Activated B cell treated with CpG ODN at 0.5 μM for 24 hours (primary cell): Measurements from ENCODE around the gene PROK2. TPM values are rescaled to one million over a fixed set of nuclear protein-coding genes. Genes with fewer than 3 reads are reported as not detected.

Source experiments
- ATAC-seq: fragments of 200-7000 bp; cut with Tn5 transposase; one replicate; pipeline ENCODE4 v1.10.0; 2021; ENCODE audit warnings: low read depth, mild to moderate bottlenecking, moderate library complexity
- CTCF ChIA-PET: fragments of 350-600 bp; sonication (Branson Sonifier 250); formaldehyde crosslinking; loops from one replicate; lab custom pipeline; 2021; ENCODE audit warnings: antibody characterized with exemption; lab: Charles Lee
- POLR2A ChIA-PET: fragments of 350-600 bp; sonication (Branson Sonifier 250); formaldehyde crosslinking; loops from one replicate; lab custom pipeline; 2021; ENCODE audit warnings: antibody characterized with exemption; lab: Charles Lee
- DNase-seq: peaks from one replicate; pipeline ENCODE4 v3.0.0; 2022
- H3K27ac Mint-ChIP-seq: one replicate; pipeline ENCODE4 v1.8.0; 2020; ENCODE audit warnings: mixed read lengths
- H3K27me3 Mint-ChIP-seq: one replicate; pipeline ENCODE4 v1.8.0; 2021; ENCODE audit warnings: mixed read lengths
- H3K36me3 Mint-ChIP-seq: one replicate; pipeline ENCODE4 v1.8.0; 2021; ENCODE audit warnings: low read depth, mixed read lengths
- H3K4me1 Mint-ChIP-seq: one replicate; pipeline ENCODE4 v1.8.0; 2021; ENCODE audit warnings: mixed read lengths
- H3K4me3 Mint-ChIP-seq: one replicate; pipeline ENCODE4 v1.8.0; 2020; ENCODE audit warnings: mild to moderate bottlenecking, mixed read lengths
- H3K9me3 Mint-ChIP-seq: one replicate; pipeline ENCODE4 v1.8.0; 2020; ENCODE audit warnings: mixed read lengths
- CTCF ChIP-seq: fragments of 200-600 bp; IDR thresholded peaks from one replicate; pipeline ENCODE4 v1.8.0; 2022; ENCODE audit warnings: antibody characterized with exemption, mild to moderate bottlenecking
- intact Hi-C: fragments of 100-400 bp; cut with micrococcal nuclease; formaldehyde crosslinking; loops from one replicate; pipeline ENCODE4 v1.15.1; 2024
- total RNA-seq: library from RNA; stranded (reverse); gene quantifications from 2 replicates; pipeline ENCODE4 v1.2.3, GENCODE V29; 2022

Gene PROK2
- total RNA-seq, 1 donor from 2014 or later = not detected

DNA sequence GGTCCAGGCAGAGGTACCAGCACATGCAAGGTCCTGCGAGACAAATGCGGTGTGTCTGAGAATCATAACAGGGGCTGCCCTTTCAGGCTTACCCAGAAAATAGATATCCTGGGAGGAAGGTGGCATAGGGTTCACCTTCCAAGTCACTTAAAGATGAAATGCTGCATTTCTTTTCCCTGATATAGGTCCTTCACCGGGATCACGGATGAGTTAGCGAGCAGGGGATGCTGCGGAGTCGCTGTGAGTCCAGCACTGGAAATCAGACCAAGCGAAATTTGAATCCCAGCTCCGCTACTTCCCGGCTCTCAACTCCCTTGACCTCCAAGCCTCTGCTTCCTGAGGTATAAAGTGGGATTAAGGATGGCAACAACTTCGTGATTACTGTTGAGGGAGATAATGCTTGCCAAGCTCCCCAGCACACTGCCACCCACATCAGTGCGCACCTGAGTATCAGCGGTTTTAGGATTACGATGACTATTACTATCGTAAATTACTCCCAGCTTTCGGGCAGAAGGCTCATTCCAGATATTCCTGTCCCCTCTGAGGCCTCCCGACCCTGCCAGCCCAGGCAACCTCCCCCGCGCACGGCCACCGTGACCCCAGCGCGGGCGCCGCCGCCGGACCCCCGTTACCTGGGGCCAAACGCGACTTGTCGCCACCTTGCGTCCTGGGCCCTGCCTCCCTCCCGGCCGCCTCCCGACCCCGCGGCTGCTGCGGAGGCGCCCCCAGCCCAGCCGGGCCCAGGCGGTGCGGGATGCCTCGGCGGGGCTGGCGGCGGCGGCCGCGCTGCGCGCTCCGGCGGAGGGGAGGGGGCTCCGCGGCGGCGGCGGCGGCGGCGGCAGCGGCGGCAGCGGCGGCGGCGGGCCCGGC is 31.9 kb downstream of the PROK2 start:
- DNase-seq (no peak), ATAC-seq (no peak)
- Mint-ChIP-seq H3K36me3 (no peaks in the 10 kb centered on the region), H3K27me3 (peaks cover 56% of the 10 kb centered on the region), H3K4me1 (peaks cover 8% of the 10 kb centered on the region), H3K27ac (no peak overlapping the region), H3K9me3 (no peaks in the 10 kb centered on the region), H3K4me3 (peak overlapping the region; percentile 15)
- POLR2A ChIA-PET = no interaction called here
- CTCF ChIA-PET = no interaction called here
- intact Hi-C loops = no loop called here
- no peak for TF ChIP-seq CTCF

- Mint-ChIP-seq H3K4me3 (no peak overlapping the region), H3K9me3 (no peaks in the 10 kb centered on the region), H3K36me3 (no peaks in the 10 kb centered on the region), H3K4me1 (peaks cover 8% of the 10 kb centered on the region), H3K27ac (no peak overlapping the region), H3K27me3 (peaks cover 45% of the 10 kb centered on the region)
- POLR2A ChIA-PET = no interaction called here
- no peak for TF ChIP-seq CTCF
- DNase-seq (no peak), ATAC-seq (no peak)
- intact Hi-C loops = no loop called here
- CTCF ChIA-PET = no interaction called here
Measured at GRCh38 chr3:71751602-71752001, 33.3 kb downstream of the PROK2 start.

GRCh38 chr3:71744738-71745137 is 40.2 kb downstream of the PROK2 start:
- no peaks in the 10 kb centered on the region for H3K4me1 Mint-ChIP-seq
- DNase-seq = no peak
- no peak overlapping the region for H3K27ac Mint-ChIP-seq
- intact Hi-C loops = no loop called here
- peaks cover 4% of the 10 kb centered on the region for H3K27me3 Mint-ChIP-seq
- H3K4me3 Mint-ChIP-seq = no peak overlapping the region
- peaks cover 2% of the 10 kb centered on the region for H3K36me3 Mint-ChIP-seq
- ATAC-seq = no peak
- CTCF ChIA-PET = no interaction called here
- POLR2A ChIA-PET = no interaction called here
- no peak for TF ChIP-seq CTCF
- peaks cover 36% of the 10 kb centered on the region for H3K9me3 Mint-ChIP-seq

DNA sequence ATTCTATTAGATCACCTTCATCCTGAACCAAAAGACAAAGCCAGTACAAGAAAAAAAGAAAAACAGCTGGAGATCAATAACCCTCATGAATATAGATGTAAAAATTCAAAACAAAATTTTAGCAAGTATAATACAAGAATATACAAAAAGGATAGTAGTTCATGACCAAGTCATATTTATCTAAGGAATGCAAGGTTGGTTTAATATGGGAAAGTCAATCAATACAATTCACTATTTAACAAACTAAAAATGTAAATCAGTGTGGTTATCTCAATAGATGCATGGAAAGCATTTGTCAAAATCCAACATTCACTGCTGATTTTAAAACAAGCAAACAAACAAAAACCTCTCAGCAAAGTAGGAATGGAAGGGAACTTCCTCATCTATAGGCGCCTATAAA is 42.3 kb downstream of the PROK2 start:
- H3K27me3 Mint-ChIP-seq = peaks cover 6% of the 10 kb centered on the region
- ATAC-seq (no peak), DNase-seq (no peak)
- ChIA-PET POLR2A (no interaction called here), CTCF (no interaction called here)
- no peak overlapping the region for H3K27ac Mint-ChIP-seq
- H3K36me3 Mint-ChIP-seq = peaks cover 2% of the 10 kb centered on the region
- intact Hi-C loops = no loop called here
- no peaks in the 10 kb centered on the region for H3K4me1 Mint-ChIP-seq
- TF ChIP-seq CTCF = no peak
- no peak overlapping the region for H3K4me3 Mint-ChIP-seq
- H3K9me3 Mint-ChIP-seq = peaks cover 36% of the 10 kb centered on the region

DNA sequence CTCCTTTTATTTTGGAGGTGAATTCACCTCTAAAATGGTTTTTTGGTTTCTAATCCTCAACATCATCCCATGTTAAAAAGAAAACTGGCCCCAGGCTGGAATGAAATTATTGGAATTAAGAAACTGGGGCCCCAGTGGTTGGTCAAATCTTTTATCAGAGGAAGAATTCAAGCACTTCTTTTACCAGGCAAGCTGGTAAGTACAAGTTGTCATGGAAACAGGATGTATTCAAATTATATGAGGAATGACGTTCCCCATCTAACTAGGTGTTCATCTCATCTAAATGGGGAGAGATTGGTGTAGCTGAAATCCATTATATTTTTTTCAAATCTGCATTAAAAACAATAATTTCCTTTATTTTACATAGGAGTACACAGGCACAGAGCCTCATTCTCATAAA is 50.1 kb downstream of the PROK2 start:
- H3K27ac Mint-ChIP-seq = no peak overlapping the region
- ChIA-PET POLR2A (no interaction called here), CTCF (interaction anchor here (0.7 kb wide), 1 partner anchor 1351 kb away, joined by 3 read pairs; no protein-coding TSS in a partner anchor)
- no peak for TF ChIP-seq CTCF
- intact Hi-C loops = no loop called here
- peaks cover 4% of the 10 kb centered on the region for H3K9me3 Mint-ChIP-seq
- DNase-seq (no peak), ATAC-seq (no peak)
- H3K27me3 Mint-ChIP-seq = peaks cover 25% of the 10 kb centered on the region
- H3K4me1 Mint-ChIP-seq = peaks cover 1% of the 10 kb centered on the region
- no peak overlapping the region for H3K4me3 Mint-ChIP-seq
- no peaks in the 10 kb centered on the region for H3K36me3 Mint-ChIP-seq
